NCI-H1092 (cell line): ENCODE results near the gene SPOP.
"Not testable (repeated sequence)": the region's sequence is repeated elsewhere in the genome, so short reads cannot be mapped to it uniquely, and the experiment has no call there.

Experiments used
- DNase-seq: peaks from one replicate; lab custom pipeline; 2025; lab: John Stamatoyannopoulos, UW

Gene SPOP

GRCh38 chr17:49695698-49696232, 17.9 kb upstream of the SPOP start:
- no peak for DNase-seq

DNA sequence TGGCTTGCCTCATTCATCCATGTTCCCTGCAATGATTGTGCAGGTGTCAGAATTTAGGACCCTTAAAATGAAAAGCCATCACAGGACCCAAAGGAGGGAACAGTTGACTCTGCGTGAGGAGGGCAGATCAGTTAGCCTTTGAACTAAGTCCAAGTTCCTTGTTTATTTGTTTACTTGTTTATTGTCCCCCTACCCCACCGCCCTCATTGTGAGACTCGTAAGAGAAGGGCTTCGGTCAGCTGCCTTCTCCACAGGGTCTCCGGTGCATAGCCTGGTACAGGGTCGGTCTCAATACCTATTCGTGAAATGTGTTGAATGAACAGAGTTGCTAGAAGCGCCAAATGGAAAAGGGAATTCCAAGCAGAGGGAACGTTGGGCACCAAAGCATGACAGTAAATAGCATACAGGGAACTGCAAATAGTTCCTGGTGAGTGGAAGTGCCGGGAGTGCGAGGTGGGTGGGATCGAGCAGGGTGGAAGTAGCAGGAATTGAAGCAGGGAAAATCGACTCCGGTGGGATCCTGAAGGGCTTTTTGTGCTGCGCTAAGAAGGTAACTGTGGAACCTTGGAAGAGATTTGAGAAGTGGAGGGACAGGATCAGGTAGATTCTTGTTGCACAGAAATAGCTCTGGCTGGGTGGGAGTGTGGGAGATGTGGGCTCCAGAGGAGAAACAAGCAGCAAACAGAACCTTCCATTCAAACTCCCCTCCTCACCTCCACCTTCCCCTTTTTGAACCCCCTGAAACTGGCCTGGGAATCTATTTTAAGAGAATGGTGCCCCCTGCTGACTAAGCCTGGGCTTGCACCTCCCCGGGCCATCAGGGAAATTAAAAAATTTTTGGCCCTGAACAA, 17.2 kb upstream of the SPOP start:
- no peak for DNase-seq

DNA sequence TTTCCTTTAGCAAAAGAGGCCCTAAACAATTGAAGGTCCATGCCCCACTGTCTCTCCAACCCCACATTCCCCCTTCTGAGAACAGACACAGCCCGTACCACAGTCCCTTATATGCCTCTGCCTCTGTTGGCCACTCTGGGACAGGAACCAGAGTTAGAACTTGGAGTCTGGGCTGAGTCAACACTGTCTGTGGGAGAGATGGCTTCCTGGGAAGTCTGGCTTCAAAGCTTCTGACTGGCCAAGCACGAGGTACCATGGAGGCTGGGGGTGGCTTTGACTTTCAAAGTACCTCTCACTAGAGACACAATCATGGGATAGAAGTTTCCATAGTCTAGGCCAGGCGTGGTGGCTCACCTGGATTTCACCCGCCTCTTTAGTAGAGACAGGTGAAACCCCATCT, 14.9 kb upstream of the SPOP start:
- no peak for DNase-seq

DNA sequence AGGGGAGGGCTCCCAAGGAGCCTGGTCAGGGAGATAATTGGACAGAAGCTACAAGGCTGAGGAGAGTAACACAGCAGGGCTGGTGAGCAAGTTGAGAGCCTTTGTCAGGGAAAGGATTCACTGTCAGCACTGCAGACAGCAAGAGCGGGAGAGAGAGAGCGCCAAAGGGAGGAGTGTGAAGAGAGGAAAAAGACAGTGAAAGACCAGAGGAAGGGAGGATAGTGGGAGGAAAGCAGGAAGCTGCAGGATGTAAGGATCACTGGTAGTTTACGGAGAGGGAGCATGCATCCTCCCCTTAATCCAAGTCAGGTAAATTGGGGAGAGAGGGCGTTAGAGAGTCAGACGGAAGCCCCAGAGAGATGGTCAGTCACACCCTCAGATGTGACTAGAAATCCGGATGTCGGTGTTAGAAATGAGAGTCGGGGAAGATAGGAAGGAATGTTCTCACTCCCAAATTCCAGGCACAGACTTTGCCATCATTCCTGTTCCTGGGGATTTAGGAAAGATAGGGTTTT, 13.8 kb upstream of the SPOP start:
- DNase-seq, result no peak

DNA sequence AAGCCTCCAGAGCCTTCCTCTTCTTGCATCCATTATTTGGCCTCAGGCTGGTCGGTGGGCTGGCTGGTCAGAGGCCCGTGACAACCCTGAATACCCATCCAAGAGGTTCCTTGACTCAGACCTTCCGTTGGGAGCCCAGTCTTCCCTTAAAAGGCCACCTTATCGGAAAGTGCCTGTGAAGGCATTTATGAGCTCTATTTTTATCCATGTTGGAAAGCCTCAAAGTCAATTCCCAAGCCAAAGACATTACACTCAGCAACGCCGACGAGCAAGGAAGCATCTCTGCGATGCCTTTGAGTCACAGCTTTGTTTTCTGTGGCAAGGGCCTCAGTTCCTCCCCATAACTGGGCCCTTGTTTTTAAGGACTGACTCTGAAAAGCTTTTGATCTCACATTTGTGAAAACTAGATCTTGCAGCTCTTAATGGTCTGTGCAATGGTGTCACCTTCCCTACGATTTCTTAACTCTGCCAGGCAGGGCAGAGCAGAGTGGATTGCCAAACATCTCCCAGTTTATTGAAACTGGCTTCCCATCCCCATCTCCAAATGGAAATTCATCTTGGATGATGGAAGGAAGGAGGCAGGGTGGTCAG, 13.3 kb upstream of the SPOP start:
- no peak for DNase-seq

DNA sequence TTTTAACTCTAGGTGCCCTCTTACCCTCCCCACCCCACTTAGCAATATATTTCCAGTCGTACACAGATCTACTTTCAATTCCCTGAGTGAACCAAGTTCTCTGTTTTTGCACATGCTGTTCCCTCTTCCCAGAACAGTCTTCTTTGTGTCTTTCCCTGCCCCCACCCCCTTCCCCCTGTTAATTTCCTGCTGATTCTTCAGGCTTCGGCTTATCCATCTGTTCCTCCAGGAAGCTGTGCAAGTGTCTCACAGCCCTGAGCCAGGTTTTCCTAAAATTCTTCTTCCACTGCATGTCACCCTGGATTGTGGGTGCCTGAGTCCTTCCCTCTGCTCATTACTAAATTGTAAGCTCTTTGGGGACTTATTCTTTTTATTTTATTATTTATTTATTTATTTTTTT, 12.4 kb upstream of the SPOP start:
- no peak for DNase-seq

- no peak for DNase-seq
Measured at GRCh38 chr17:49688848-49689247, 11.0 kb upstream of the SPOP start.

GRCh38 chr17:49687878-49688491, 10.1 kb upstream of the SPOP start:
- no peak for DNase-seq

- DNase-seq, result no peak
Measured at GRCh38 chr17:49681106-49681979, 3.4 kb upstream of the SPOP start.

DNA sequence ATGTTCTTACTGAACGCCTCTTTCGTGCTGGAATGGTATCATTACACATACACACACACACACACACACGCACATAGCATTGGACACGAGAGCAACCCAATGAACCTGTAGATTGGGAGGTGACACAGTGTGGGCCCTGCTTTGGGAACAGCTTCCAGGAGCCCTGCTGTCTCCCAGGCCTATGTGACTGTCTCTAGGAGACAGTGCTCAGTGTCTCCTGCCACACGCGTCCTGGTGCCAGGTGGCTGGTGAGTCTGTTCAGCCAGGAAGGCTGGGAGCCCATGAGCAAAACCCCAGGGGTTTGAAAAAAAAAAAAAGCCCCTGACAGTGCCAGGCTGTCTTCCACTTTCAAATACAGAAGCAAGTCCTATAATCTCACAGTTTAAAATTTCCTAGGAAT, 2.4 kb upstream of the SPOP start:
- DNase-seq, result no peak

DNA sequence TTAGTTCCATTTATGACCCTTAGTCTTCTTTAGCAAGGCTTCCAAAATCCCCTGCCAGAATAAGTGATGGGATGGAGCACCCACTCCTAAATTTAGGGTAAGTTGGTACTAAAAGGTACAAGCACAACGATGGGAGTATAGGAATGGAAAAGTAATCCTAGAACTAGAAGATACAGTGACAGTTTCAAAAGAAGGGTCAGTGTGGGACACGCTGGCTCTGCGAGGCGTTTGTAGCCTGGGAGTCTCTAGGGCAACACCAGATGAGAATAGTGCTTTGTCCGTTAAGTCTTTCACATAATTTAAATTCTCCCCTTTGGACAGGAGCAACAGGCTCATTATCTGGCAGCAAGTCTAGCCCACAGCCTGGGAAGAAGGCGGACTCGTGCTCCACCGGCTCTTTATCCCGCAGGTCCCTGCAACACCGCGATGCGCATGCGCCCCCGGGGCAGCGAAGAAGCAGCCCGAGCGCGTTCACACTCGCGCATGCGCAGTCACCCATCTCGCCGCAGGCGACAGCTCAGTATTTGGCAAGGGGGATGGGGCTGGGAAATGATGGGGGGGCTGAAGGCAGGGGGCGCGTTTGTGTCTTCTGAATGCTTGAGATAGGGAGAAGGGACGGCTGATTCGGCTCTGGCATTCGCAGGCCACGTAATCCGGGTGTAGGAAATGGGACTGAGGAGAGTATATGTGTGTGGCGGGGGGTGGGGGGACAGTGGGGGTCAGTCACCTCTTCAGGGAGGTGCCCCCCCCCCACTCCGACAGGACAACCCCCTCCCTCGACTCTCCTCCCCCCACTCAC, 564 bp downstream of the SPOP start:
- DNase-seq, result peak; percentile 94

GRCh38 chr17:49676276-49676868, 1.5 kb downstream of the SPOP start:
- no peak for DNase-seq

GRCh38 chr17:49674507-49674906, 3.4 kb downstream of the SPOP start:
- no peak for DNase-seq

DNA sequence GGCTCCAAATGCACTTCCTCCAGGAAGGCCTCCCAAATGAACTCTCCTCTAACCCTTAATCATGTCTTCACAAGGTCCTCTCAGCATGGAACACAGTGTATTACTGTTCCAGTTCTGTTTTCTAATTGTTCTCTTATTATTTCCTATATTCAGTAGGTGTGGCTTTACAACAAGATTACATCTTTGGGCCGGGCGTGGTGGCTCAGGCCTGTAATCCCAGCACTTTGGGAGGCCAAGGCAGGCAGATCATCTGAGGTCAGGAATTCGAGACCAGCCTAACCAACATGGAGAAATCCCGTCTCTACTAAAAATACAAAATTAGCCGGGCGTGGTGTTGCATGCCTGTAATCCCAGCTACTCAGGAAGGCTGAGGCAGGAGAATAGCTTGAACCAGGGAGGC, 4.2 kb downstream of the SPOP start:
- not testable (repeated sequence) for DNase-seq

DNA sequence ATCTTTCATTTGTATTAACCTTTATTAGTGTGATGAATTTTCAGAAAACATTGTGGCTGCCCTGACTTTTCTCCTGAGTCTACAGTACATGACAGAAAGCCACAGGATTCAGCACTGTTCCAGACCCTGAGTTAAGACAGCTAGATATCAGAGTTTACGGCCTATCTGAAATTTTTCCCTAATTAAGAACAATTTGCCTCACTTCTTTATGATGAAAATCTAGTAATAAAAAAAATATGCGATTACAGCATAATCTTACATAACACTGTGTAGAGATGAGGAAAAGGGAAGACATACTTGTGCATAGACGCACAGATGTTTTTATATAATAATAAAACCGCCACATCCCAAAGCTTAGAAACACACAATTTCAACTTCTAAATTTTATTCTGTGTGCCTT, 7.3 kb downstream of the SPOP start:
- DNase-seq, result no peak

GRCh38 chr17:49670002-49670401, 7.9 kb downstream of the SPOP start:
- no peak for DNase-seq

- DNase-seq, result no peak
Measured at GRCh38 chr17:49667854-49668253, 10.0 kb downstream of the SPOP start.

DNA sequence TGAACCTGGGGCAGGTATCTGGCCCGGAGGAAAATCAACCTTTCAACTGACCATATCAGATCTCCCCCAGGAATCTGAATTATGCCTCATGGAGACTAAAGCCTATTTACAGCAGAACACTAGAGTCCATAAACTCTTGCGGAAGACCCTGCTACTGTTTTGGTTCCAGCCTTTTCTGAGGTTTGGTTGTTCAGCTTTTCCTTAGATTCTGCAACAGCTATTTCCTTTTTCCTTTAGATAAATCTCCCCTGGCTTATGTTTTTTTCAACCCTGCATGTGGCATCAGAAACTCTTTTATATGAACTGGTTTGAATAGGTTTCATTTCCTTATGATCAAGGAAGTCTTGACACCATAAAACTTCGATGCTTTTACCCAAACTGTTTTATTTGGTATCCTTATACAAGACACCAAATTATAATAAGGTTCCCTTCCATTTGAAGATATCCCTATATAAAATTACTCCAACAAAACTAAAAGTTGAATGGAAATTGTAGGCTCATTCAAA, 13.1 kb downstream of the SPOP start:
- DNase-seq, result no peak

GRCh38 chr17:49659661-49660382, 18.1 kb downstream of the SPOP start:
- no peak for DNase-seq

GRCh38 chr17:49656247-49656646, 21.6 kb downstream of the SPOP start:
- DNase-seq, result no peak
